Tibial nerve (tissue), 4 donors: ENCODE results near the gene WDR64. TPM values are rescaled to one million over a fixed set of nuclear protein-coding genes. Genes with fewer than 3 reads are reported as not detected.

ENCODE experiments used
- DNase-seq, 2 donors: peaks; one replicate each; pipeline ENCODE4 v3.0.0-alpha.2; 2019; ENCODE audit warnings: low spot score in 2 of 2
- H3K27ac ChIP-seq, 4 donors: fragments of 200-600 bp; sonication (generic) in 3 of 4; one replicate each; pipeline ENCODE4 v1.5.1; 2017 to 2019; ENCODE audit warnings: mild to moderate bottlenecking in 1 of 4
- H3K27me3 ChIP-seq, 2 donors: fragments of 200-600 bp; sonication (generic) in 1 of 2; one replicate each; pipeline versions ENCODE4 v1.5.1 to v1.6.0; 2017 to 2019
- H3K36me3 ChIP-seq, 3 donors: fragments of 200-600 bp; sonication (generic); one replicate each; pipeline ENCODE4 v1.5.1; 2018 to 2019
- H3K4me1 ChIP-seq, 4 donors: fragments of 200-600 bp; sonication (generic) in 3 of 4; one replicate each; pipeline ENCODE4 v1.5.1; 2017 to 2019
- H3K4me3 ChIP-seq, 4 donors: fragments of 200-600 bp; sonication (generic) in 3 of 4; one replicate each; pipeline ENCODE4 v1.5.1; 2017 to 2019; ENCODE audit warnings: mild to moderate bottlenecking in 1 of 4, moderate library complexity in 1 of 4
- H3K9me3 ChIP-seq, 4 donors: fragments of 200-600 bp; sonication (generic) in 3 of 4; one replicate each; pipeline ENCODE4 v1.5.1; 2017 to 2019
- EP300 ChIP-seq, 2 donors: sonication (generic); formaldehyde crosslinking; IDR thresholded peaks; one replicate each; pipeline ENCODE4 v1.6.1; 2017; ENCODE audit warnings: antibody characterized with exemption in 2 of 2, mild to moderate bottlenecking in 1 of 2
- POLR2A ChIP-seq, 2 donors: fragments of 450-650 bp; IDR thresholded peaks; one replicate each; pipeline ENCODE4 v1.6.1; 2017; ENCODE audit warnings: antibody characterized with exemption in 2 of 2, mild to moderate bottlenecking in 2 of 2, moderate library complexity in 2 of 2
- WGBS, 2 donors: methylation state at CpG; one replicate each; pipeline ENCODE4 v1.1.5; 2018; 5-methylcytosine and 5-hydroxymethylcytosine counted together
- total RNA-seq, 4 donors: library from RNA; depleted of rRNA; stranded (reverse); fragments of >200 nt; gene quantifications; one replicate each; pipeline ENCODE4 v1.1.0, GENCODE V29; 2016
- TF ChIP-seq, protein P1 (sequence below), 5 experiments: fragments of 200-600 bp in 3 of 5; fragments of 450-650 bp in 2 of 5; sonication (generic) in 3 of 5; IDR thresholded peaks; one replicate each; pipeline ENCODE4 v1.5.1; 2016 to 2019; ENCODE audit warnings: antibody characterized with exemption in 5 of 5, mild to moderate bottlenecking in 3 of 5, moderate library complexity in 2 of 5

WDR64 gene
- total RNA-seq, 4 donors from 2014 or later, result 0.42 TPM; not detected in 3

DNA sequence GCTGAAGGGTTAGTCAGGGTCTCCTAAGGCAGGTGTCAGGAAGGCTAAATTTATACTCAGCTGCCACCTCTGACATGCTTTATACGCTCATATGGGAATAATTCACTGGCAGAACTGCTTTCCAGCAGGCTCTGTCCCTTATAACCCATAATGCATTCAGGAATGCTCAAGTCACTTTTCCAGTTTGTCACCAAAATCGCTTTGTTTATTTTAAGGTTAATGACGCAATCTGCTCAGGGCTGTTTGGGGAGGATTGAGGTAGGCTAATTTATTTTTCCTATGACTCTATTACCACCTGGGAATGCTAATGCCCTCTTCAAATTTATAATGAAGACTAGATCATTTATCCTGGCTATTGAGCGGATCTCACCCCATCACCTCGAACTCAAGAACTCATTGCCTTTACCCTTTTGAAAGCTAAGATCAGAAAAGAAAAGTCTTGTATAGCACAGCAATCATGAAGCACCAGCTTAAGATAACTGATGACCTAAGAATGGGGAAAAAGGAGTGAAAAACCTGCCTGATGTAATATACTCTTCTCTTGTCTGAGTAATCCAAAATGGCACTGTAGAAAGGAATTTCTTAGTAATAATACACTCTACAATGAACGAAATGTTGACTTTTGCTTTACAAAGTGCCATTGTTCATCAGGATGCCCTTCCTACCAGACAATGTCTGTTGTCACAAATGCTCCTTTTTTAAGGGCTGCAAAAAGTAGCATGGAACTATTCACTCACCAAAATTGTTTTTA is 98.0 kb downstream of the WDR64 start:
- Histone ChIP-seq H3K4me3 (no peak overlapping the region), H3K27me3 (no peaks in the 10 kb centered on the region), H3K36me3 (no peaks in the 10 kb centered on the region), H3K27ac (no peak overlapping the region), H3K9me3 (no peaks in the 10 kb centered on the region), H3K4me1 (no peaks in the 10 kb centered on the region)
- no peak for DNase-seq
- 73% methylated on average over 6 of the region's 6 CpGs for WGBS, 2 donors
- TF ChIP-seq, protein P1, sequence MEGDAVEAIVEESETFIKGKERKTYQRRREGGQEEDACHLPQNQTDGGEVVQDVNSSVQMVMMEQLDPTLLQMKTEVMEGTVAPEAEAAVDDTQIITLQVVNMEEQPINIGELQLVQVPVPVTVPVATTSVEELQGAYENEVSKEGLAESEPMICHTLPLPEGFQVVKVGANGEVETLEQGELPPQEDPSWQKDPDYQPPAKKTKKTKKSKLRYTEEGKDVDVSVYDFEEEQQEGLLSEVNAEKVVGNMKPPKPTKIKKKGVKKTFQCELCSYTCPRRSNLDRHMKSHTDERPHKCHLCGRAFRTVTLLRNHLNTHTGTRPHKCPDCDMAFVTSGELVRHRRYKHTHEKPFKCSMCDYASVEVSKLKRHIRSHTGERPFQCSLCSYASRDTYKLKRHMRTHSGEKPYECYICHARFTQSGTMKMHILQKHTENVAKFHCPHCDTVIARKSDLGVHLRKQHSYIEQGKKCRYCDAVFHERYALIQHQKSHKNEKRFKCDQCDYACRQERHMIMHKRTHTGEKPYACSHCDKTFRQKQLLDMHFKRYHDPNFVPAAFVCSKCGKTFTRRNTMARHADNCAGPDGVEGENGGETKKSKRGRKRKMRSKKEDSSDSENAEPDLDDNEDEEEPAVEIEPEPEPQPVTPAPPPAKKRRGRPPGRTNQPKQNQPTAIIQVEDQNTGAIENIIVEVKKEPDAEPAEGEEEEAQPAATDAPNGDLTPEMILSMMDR (IDR thresholded peaks at IDR 0.05), result no peak
- no peak for TF ChIP-seq EP300 (IDR thresholded peaks at IDR 0.05)
- no peak for TF ChIP-seq POLR2A (IDR thresholded peaks at IDR 0.05)

DNA sequence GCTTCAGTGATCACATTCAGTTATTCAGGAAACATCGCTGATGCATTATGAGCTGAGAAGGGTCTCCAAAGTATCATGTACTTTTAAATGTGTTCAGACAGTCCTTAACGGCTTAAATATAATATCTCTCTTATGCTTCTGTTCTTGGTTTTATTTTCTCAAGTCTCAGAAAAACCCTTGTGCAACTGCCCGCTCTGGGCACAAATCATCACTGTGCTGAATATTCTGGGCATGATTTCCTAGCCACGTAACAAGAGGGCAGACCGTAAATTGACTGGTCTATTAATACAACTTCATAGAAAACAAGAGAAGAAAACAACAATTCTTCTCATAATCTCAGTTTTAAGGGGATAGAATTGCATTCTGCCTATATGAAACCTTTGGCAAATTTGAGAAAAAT is 99.4 kb downstream of the WDR64 start:
- no peak for DNase-seq
- WGBS, 2 donors, result 49 to 55% methylated on average over 5 of the region's 5 CpGs
- Histone ChIP-seq H3K4me1 (no peaks in the 10 kb centered on the region), H3K9me3 (no peaks in the 10 kb centered on the region), H3K36me3 (no peaks in the 10 kb centered on the region), H3K27me3 (no peaks in the 10 kb centered on the region), H3K4me3 (no peak overlapping the region), H3K27ac (peak overlapping the region in 2 of 4 donors; percentile 31 to 62)
- no peak for TF ChIP-seq EP300 (IDR thresholded peaks at IDR 0.05)
- no peak for TF ChIP-seq POLR2A (IDR thresholded peaks at IDR 0.05)
- TF ChIP-seq, protein P1 (IDR thresholded peaks at IDR 0.05), result no peak

DNA sequence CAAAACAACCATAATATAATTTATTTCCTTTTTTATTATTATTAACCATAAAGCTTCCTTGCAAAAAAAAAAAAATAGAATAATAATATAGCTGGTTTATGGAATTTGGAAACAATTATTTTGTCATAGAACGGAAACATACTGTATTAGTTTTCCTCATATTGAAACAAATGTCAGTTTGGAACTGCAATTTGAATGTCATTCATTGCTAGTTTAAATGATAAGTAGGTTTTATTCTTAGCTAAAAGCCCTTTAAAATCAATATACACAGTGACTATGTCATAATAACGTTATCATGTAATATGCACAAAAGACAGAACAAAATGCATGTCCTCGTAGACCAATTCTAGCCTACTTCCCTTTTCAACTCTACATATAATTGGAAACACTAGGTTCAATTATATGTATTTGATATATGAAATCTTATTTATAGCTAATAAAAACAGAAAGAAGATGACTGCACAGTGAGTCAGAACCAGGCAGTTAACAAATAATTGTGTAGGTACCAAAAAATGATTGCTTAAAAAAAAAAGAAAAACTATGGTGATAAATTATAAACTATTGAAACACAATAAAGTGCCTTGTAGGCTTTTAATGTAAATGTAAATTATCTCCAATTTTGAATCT is 110.7 kb downstream of the WDR64 start:
- 82% methylated on average over 3 of the region's 3 CpGs for WGBS, 2 donors
- Histone ChIP-seq H3K36me3 (no peaks in the 10 kb centered on the region), H3K4me3 (no peak overlapping the region), H3K27me3 (no peaks in the 10 kb centered on the region), H3K4me1 (no peaks in the 10 kb centered on the region), H3K9me3 (no peaks in the 10 kb centered on the region), H3K27ac (no peak overlapping the region)
- TF ChIP-seq, protein P1 (IDR thresholded peaks at IDR 0.05), result no peak
- TF ChIP-seq POLR2A (IDR thresholded peaks at IDR 0.05) (no peak), EP300 (IDR thresholded peaks at IDR 0.05) (no peak)
- no peak for DNase-seq

DNA sequence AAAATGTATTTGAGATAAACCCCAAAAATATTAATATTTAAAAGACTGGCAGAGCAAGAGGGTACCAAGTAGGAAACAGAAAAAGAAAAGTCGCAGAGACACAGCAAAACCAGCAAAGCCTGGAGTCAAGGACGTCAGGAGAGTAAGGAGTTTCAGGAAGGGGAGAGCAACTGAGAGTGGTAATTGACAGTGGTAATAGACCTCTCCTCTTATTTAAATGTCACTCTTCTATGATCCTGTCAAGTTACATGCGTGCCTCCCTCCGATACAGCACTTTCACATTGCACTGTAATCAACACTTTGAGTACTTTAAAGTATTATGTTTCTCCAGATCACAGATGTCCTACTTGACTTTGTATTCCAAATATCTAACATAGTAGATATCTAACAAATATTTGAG is 113.3 kb downstream of the WDR64 start:
- TF ChIP-seq, protein P1 (IDR thresholded peaks at IDR 0.05), result no peak
- no peak for TF ChIP-seq EP300 (IDR thresholded peaks at IDR 0.05)
- TF ChIP-seq POLR2A (IDR thresholded peaks at IDR 0.05), result no peak
- H3K27ac ChIP-seq, result no peak overlapping the region
- no peaks in the 10 kb centered on the region for H3K27me3 ChIP-seq
- H3K4me1 ChIP-seq, result no peaks in the 10 kb centered on the region
- H3K36me3 ChIP-seq, result no peaks in the 10 kb centered on the region
- no peak for DNase-seq
- WGBS, 2 donors, result 72 to 73% methylated on average over 4 of the region's 4 CpGs
- H3K9me3 ChIP-seq, result no peaks in the 10 kb centered on the region
- H3K4me3 ChIP-seq, result no peak overlapping the region

DNA sequence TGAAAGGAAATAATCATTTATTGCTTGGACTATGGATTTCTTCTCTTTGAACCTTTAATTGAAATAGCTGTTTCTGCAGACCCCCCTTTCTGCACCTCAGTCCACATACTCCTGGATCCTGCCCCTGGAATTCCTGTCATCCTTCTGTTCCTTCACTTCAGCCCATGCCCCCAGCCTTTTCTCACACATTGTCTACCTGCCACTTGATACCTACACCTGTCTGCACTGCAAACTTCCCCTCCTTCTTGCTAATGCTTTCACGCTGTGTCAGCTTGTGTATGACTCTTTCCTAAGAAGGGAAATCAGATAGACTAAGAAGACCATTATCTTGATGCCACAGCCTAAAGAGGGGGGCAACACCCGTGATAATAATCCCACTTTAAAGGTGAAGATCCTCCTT is 115.7 kb downstream of the WDR64 start:
- Histone ChIP-seq H3K4me3 (no peak overlapping the region), H3K27me3 (no peaks in the 10 kb centered on the region), H3K27ac (no peak overlapping the region), H3K4me1 (no peaks in the 10 kb centered on the region), H3K36me3 (no peaks in the 10 kb centered on the region), H3K9me3 (no peaks in the 10 kb centered on the region)
- no peak for DNase-seq
- no peak for TF ChIP-seq EP300 (IDR thresholded peaks at IDR 0.05)
- no peak for TF ChIP-seq POLR2A (IDR thresholded peaks at IDR 0.05)
- TF ChIP-seq, protein P1 (IDR thresholded peaks at IDR 0.05), result no peak
- 55 to 64% methylated on average over 2 of the region's 2 CpGs for WGBS, 2 donors
